GM18909 (cell line): ENCODE data around the gene NUDT22.
A peak's percentile ranks its signal among the peaks of the same experiment; 100 is the strongest.

Source experiments
- ATAC-seq: cut with Tn5 transposase; IDR thresholded peaks from one replicate; pipeline ENCODE4 v1.9.1; 2021; ENCODE audit warnings: mild to moderate bottlenecking; ENCODE audit not compliant: unreplicated experiment, poor library complexity

Gene NUDT22

GRCh38 chr11:64267207-64267945 lies 41.3 kb downstream of the NUDT22 start:
- no peak for ATAC-seq

GRCh38 chr11:64268025-64268892 lies 42.2 kb downstream of the NUDT22 start:
- ATAC-seq: no peak

- peak; percentile 16 for ATAC-seq
Measured at GRCh38 chr11:64268893-64269539, 42.9 kb downstream of the NUDT22 start.

GRCh38 chr11:64269540-64270220 lies 43.6 kb downstream of the NUDT22 start:
- peak; percentile 70 for ATAC-seq

GRCh38 chr11:64275031-64275800 lies 49.1 kb downstream of the NUDT22 start:
- ATAC-seq: no peak

GRCh38 chr11:64275841-64276240 lies 49.8 kb downstream of the NUDT22 start:
- ATAC-seq: no peak

GRCh38 chr11:64276653-64277431 lies 50.8 kb downstream of the NUDT22 start:
- no peak for ATAC-seq

- ATAC-seq: no peak
Measured at GRCh38 chr11:64278576-64279190, 52.6 kb downstream of the NUDT22 start.
